Brain microvascular endothelial cell (primary cell): ENCODE data around the gene ZNF574.

Source experiments
- DNase-seq: peaks from one replicate; pipeline ENCODE4 v3.0.0-alpha.2; 2020
- H3K27ac ChIP-seq: fragments of 250-450 bp; sonication (Bioruptor Pico); 2 replicates; pipeline ENCODE4 v1.5.1; 2020; ENCODE audit warnings: mild to moderate bottlenecking, moderate library complexity
- H3K27me3 ChIP-seq: fragments of 250-450 bp; sonication (Bioruptor Pico); replicated peaks from 2 replicates; pipeline ENCODE4 v1.5.1; 2020; ENCODE audit warnings: mild to moderate bottlenecking
- H3K36me3 ChIP-seq: fragments of 250-450 bp; sonication (Bioruptor Pico); replicated peaks from 2 replicates; pipeline ENCODE4 v1.5.1; 2020; ENCODE audit warnings: mild to moderate bottlenecking
- H3K4me3 ChIP-seq: 2 replicates; pipeline ENCODE4 v1.5.1; 2011; ENCODE audit warnings: low read depth, mild to moderate bottlenecking, control low read depth, low read length, moderate library complexity
- CTCF ChIP-seq: IDR thresholded peaks from 2 replicates; pipeline ENCODE4 v1.5.1; 2011; ENCODE audit warnings: low read depth, mild to moderate bottlenecking, moderate library complexity, low read length, control low read depth, inconsistent platforms; ENCODE audit errors: missing control alignments
- in situ Hi-C: cut with HindIII; loops from 2 replicates; pipeline ENCODE4 v1.10.0; 2017; ENCODE audit warnings: low sequenced_read_pairs, low pct_ligation_motif_present

The ZNF574 gene

GRCh38 chr19:42111811-42112210 is 35.8 kb downstream of the ZNF574 start:
- Histone ChIP-seq H3K4me3 (no peak overlapping the region), H3K27me3 (no peaks in the 10 kb centered on the region), H3K27ac (peak overlapping the region; percentile 71), H3K36me3 (peaks cover 7% of the 10 kb centered on the region)
- DNase-seq: no peak
- peak; percentile 14 for TF ChIP-seq CTCF
- in situ Hi-C loops: no loop called here

- Histone ChIP-seq H3K27me3 (no peaks in the 10 kb centered on the region), H3K27ac (peak overlapping the region; percentile 71), H3K4me3 (no peak overlapping the region), H3K36me3 (peaks cover 9% of the 10 kb centered on the region)
- in situ Hi-C loops: no loop called here
- DNase-seq: peak; percentile 96
- TF ChIP-seq CTCF: peak; percentile 56
These were observed 37.8 kb downstream of the ZNF574 start for GRCh38 chr19:42113641-42114348.

- no peak for TF ChIP-seq CTCF
- no peaks in the 10 kb centered on the region for H3K27me3 ChIP-seq
- in situ Hi-C loops: no loop called here
- peaks cover 9% of the 10 kb centered on the region for H3K36me3 ChIP-seq
- no peak for DNase-seq
- H3K27ac ChIP-seq: peak overlapping the region; percentile 71
- H3K4me3 ChIP-seq: no peak overlapping the region
These were observed 38.4 kb downstream of the ZNF574 start for GRCh38 chr19:42114412-42114811.

GRCh38 chr19:42115219-42115618 is 39.3 kb downstream of the ZNF574 start:
- peaks cover 9% of the 10 kb centered on the region for H3K36me3 ChIP-seq
- DNase-seq: peak; percentile 31

GRCh38 chr19:42115705-42116104 is 39.7 kb downstream of the ZNF574 start:
- in situ Hi-C loops: no loop called here
- no peak for TF ChIP-seq CTCF
- H3K27ac ChIP-seq: no peak overlapping the region
- no peak for DNase-seq
- peaks cover 9% of the 10 kb centered on the region for H3K36me3 ChIP-seq
- H3K27me3 ChIP-seq: no peaks in the 10 kb centered on the region
- H3K4me3 ChIP-seq: no peak overlapping the region

More at GRCh38 chr19:42115219-42115618, 39.3 kb downstream of the ZNF574 start:
- H3K27me3 ChIP-seq: no peaks in the 10 kb centered on the region
- no peak overlapping the region for H3K27ac ChIP-seq
- no peak for TF ChIP-seq CTCF
- in situ Hi-C loops: no loop called here
- no peak overlapping the region for H3K4me3 ChIP-seq
